ENCODE data around the gene PGGHG. TPM values are rescaled to one million over a fixed set of nuclear protein-coding genes. Genes with fewer than 3 reads are reported as not detected.

The PGGHG gene
- total RNA-seq, 1 donor from 2014 or later, result 14.0 TPM

DNA sequence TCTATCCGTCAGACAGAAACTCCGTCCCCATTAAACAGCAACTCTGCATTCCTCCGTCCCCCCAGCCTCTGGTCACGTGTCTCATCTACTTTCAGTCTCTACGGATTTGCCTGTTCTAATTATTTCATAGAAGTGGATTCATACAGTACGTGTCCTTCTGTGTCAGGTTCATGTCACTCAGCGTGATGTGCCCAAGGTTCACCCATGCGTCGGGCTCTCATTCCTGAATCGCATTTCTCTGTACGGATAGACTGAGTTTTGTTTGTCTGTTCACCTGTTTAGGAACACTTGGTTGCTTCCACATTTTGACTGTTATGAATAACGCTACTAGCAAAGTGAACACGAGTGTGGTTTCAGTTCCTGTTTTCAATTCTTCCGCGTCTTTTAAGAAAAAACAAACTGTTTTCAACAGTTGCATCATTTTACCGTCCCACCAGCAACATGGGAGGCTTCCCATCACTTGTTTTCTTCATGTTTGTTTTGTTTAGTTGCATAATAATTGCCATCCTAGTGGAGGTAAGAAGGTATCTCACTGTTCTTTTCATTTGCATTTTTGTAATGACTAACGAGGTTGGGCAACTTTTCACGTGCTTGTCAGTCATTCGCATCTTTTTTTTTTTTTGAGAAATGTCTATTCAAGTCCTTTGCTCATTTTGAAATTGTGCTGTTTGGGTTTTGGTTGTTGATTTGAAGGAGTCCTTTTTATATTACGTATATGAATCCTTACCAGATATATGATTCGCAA, 19.6 kb upstream of the PGGHG start:
- no peak for DNase-seq

- no peak for DNase-seq
Observed at GRCh38 chr11:270451-271318, 18.2 kb upstream of the PGGHG start.

DNA sequence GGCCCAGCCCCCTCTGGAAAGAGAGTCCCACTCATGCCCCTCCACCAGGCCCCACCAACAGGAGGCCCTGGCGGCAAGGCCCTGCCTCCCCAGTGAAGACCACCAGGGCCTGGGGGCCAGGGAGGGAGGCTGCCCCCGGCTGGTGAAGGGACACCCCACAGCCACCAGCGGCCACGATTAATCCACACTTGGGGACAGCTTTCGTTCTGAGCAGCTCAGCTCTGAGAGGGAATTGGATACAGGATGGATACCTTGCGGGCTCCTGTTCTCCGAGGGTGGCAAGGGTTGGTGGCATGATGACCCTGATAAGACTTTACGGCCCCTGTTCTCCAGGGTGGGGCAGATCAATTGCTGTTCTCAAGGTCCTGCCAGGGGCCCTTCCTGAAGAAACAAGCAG, 17.6 kb upstream of the PGGHG start:
- DNase-seq, result no peak

DNA sequence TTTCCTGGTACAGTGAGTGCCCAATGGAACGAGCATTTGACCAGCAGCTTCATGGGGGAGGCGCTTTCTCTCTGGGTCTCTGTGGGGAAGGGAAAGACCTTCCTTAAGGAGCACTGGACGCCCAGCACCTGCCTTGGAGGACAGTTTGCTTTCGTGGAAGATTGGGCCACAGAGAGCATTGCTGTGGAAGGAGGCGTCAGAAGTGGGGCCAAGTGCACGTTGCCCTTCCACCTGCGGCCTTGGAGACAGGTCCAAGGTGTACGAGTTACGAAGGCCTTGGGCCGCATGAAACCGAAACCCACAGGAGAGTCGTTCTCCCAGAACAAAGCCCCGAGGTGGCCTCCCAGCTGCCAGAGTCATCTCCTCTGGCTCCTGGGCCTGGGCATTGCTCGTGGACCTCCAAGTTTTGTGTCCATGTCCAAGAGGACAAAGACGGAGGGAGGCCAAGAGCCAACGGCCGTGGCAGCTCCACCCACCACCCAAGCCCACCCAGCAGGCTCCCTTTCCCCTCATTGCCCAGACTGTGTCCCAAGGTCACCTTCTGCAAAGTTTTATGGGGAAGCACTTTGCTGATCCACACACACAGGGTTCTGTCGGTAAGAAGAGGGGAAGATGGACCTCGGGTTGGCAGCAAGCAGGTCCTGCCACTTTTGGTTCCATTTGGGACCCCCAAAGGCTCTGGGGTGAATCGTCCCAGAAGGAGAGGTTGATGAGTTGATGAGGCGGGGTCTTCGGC, 16.6 kb upstream of the PGGHG start:
- no peak for DNase-seq

GRCh38 chr11:272931-273198, 16.1 kb upstream of the PGGHG start:
- DNase-seq, result no peak

DNA sequence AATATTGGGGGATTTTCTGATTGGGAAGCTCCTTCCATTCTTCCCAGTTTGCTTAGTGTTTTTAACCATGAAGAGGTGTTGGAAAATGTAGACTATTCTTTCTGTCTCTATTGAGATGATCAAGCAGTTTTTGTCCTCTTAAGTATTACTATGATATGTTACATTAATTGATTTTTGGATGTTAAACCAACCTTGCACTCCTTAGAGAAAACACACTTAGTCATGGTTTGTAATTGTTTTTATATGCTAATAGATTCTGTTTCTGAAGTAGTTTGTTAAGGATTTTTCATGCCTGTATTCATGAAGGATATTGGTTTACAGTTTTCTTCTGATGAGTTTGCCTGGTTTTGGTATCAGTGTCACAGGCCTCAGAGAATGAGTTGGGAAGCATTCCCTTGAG, 12.7 kb upstream of the PGGHG start:
- DNase-seq, result no peak

- no peak for DNase-seq
Observed at GRCh38 chr11:278001-278951, 10.7 kb upstream of the PGGHG start, which contains the start of gene NLRP6. Gene NLRP6 (plus strand): TSS chr11:278407. CDS start chr11:278570, 163 bp downstream.

DNA sequence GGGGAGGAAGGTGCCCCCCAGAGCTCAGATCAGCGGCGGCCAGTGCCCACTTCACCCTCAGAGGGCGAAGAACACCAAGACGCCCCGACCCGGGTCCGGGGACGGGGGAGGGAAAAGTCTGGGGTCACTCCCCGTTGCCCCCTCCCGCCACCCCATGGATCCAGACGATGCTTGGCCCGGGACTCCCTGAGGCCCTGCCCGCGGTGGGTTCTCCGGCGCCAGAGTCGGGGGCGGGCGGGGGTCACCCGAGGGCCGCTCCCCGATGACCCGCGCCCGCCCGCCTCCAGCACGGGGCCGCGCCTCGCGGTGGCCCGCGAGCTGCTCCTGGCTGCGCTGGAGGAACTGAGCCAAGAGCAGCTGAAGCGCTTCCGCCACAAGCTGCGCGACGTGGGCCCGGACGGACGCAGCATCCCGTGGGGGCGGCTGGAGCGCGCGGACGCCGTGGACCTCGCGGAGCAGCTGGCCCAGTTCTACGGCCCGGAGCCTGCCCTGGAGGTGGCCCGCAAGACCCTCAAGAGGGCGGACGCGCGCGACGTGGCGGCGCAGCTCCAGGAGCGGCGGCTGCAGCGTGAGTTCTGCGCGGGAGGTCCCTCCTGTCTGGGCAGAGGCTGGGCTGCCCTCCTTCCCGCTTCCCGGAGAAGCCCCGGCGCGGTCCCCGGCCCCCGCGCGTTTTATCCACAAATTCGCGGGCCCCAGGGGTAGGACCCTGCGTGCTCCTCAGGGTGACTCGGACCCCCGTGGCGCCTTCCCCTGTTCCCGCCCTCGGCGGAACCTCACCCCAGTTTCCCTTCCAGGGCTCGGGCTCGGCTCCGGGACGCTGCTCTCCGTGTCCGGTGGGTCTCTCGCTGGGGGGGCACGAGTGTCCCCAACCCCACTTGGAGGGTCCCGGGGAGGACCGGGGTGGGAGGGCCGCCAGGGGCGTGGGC, 9.6 kb upstream of the PGGHG start:
- no peak for DNase-seq

- peak; percentile 22 for DNase-seq
Observed at GRCh38 chr11:279966-280705, 8.8 kb upstream of the PGGHG start.

GRCh38 chr11:280706-281485, 8.0 kb upstream of the PGGHG start:
- DNase-seq, result no peak

GRCh38 chr11:281486-282161, 7.3 kb upstream of the PGGHG start:
- no peak for DNase-seq

- no peak for DNase-seq
Observed at GRCh38 chr11:282171-282570, 6.8 kb upstream of the PGGHG start.

DNA sequence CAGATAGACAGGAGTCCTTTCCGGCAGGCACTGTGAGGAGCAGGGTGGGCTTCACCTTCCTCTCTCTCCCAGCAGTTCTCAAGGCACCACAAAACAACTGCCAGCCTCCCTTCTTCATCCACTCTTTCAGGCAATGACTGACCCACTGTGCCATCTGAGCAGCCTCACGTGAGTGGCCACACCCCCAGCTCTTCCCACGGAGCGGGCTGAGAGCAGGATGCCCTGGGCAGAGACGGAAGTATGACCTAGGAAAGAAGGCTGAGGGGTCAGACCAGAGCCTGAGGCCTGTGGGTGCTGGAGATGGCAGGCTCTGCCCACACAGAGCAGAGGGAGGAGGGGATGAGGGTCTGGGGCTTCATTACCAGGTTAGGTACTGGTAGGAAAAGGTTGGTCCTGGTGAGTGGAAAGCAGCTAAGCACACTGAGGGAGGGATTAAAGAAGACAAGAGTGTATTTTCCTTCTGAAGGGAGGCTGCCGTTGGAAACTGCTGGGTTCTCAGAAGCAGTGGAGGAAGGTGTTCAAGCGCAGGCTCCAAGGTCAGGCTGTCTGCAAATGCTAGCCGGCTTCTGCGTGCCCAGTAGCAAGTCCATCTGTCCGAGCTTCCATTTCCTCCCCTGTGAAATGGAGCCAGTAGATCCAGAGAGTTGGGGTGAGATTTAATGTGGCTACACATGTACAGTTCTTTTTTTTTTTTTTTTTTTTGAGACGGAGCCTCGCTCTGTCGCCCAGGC, 6.1 kb upstream of the PGGHG start:
- no peak for DNase-seq

GRCh38 chr11:283405-284104, 5.4 kb upstream of the PGGHG start:
- DNase-seq, result no peak

GRCh38 chr11:284105-285020, 4.6 kb upstream of the PGGHG start:
- no peak for DNase-seq
